Measurements from ENCODE around the gene ANO9.

DNA sequence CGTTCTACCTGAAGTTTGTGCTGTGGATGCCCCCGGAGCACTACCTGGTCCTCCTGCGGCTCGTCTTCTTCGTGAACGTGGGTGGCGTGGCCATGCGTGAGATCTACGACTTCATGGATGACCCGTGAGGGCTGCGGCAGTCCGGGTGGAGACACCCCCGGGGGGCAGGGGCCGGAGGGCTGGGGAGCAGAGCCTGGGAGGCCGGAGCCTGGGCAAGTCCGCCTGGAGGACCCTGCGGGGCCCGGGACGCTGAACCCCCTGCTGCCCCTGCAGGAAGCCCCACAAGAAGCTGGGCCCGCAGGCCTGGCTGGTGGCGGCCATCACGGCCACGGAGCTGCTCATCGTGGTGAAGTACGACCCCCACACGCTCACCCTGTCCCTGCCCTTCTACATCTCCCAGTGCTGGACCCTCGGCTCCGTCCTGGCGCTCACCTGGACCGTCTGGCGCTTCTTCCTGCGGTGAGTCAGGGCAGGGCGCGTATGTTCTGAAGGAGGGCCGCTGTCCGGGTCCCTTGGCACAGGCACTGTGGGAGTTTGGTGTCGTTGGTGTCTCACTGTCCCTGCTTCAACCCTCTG lies 47.9 kb upstream of the ANO9 start:
- TF ChIP-seq CTCF (conservative IDR thresholded peaks at IDR 0.05 in 1 of 2, IDR thresholded peaks at IDR 0.05 in 1 of 2; ENCODE audit: low read depth in 1 of 2, low read length in 2 of 2) (no peak), EZH2 (IDR thresholded peaks at IDR 0.05; ENCODE audit: low read length, missing control alignments) (no peak)

Data from fibroblast of lung (primary cell).